Gastroesophageal sphincter (tissue), 3 donors: ENCODE results near the gene TP73.

Experiments
- CTCF ChIP-seq, 4 experiments: fragments of 200-600 bp in 2 of 4; fragments of 450-650 bp in 2 of 4; sonication (generic) in 1 of 4; IDR thresholded peaks; one replicate each; pipeline ENCODE4 v1.5.1; 2017 to 2019; ENCODE audit warnings: antibody characterized with exemption in 4 of 4, mild to moderate bottlenecking in 2 of 4, moderate library complexity in 2 of 4
- EP300 ChIP-seq: sonication (generic); formaldehyde crosslinking; IDR thresholded peaks from one replicate; pipeline ENCODE4 v1.6.1; 2017; ENCODE audit warnings: antibody characterized with exemption, mild to moderate bottlenecking
- POLR2A ChIP-seq, 2 donors: fragments of 450-650 bp; IDR thresholded peaks; one replicate each; pipeline ENCODE4 v1.6.1; 2017; ENCODE audit warnings: antibody characterized with exemption in 2 of 2, mild to moderate bottlenecking in 2 of 2, moderate library complexity in 1 of 2
- POLR2AphosphoS5 ChIP-seq: sonication (generic); formaldehyde crosslinking; IDR thresholded peaks from one replicate; pipeline ENCODE4 v1.6.1; 2017; ENCODE audit warnings: antibody characterized with exemption

GRCh38 chr1:3606779-3607702 lies 45.3 kb upstream of the TP73 start:
- TF ChIP-seq CTCF (IDR thresholded peaks at IDR 0.05) = no peak
- TF ChIP-seq POLR2A (IDR thresholded peaks at IDR 0.05) = no peak
- TF ChIP-seq POLR2AphosphoS5 = no peak
- TF ChIP-seq EP300 = no peak
